ENCODE measurements around the gene CCDC171. TPM values are rescaled to one million over a fixed set of nuclear protein-coding genes. Genes with fewer than 3 reads are reported as not detected.
"Not testable (repeated sequence)": the region's sequence is repeated elsewhere in the genome, so short reads cannot be mapped to it uniquely, and the experiment has no call there.

CCDC171 gene
- total and polyA plus RNA-seq, 2 experiments from 2014 or later = 0.73 to 2.9 TPM

DNA sequence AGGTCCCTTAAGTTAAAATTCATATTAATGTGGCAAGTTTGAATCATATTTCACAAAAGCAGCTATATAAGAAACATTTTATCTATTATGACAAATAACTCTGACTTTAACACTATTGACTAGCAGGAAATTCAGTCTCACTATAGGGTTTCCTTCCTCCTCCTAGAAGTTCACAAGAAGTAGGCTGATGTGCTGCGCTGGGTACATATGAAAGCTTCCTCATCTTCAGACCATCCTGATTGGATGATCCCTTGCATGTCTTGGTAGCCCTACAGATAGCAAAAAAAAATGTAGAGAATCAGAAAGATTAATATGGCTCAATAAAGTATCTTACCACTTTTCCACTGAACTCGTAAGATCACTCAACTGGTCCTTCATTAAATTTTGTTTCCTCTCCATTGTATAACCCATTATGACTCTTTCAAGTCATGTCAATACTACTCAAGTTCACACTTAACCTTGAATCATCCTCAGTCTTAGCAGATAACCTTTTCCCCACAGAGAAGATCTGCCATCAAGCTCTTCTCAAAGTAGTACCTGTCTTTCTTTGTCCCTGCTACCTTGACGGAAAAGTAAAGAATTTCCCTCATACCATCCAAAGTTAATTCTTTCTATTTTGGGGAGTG lies 30.6 kb upstream of the CCDC171 start:
- Histone ChIP-seq H3K4me3 (no peak overlapping the region), H3K9me3 (ENCODE audit: low read depth) (no peaks in the 10 kb centered on the region), H3K27me3 (no peaks in the 10 kb centered on the region), H3K9me2 (replicated peaks; ENCODE audit: insufficient read depth) (no peaks in the 10 kb centered on the region), H3K36me3 (replicated peaks; ENCODE audit: insufficient read depth, low read depth) (no peaks in the 10 kb centered on the region), H4K20me1 (ENCODE audit: insufficient read depth, poor library complexity, severe bottlenecking) (no peaks in the 10 kb centered on the region), H3K4me2 (no peak overlapping the region), H2AFZ (no peak overlapping the region), H3K4me1 (ENCODE audit: insufficient read depth) (no peaks in the 10 kb centered on the region), H3K79me2 (no peaks in the 10 kb centered on the region), H3K27ac (no peak overlapping the region)
- 93% methylated on average over 3 of the region's 3 CpGs for WGBS (ENCODE audit: low lambda C conversion rate, missing lambda C conversion rate)
- DNase-seq (ENCODE audit: low spot score) = no peak
- TF ChIP-seq EZH2phosphoT487 (IDR thresholded peaks at IDR 0.05; ENCODE audit: low read depth, severe bottlenecking, unreplicated experiment) (no peak), EZH2 (IDR thresholded peaks at IDR 0.05; ENCODE audit: borderline replicate concordance) (no peak)
- TF ChIP-seq, protein P1, sequence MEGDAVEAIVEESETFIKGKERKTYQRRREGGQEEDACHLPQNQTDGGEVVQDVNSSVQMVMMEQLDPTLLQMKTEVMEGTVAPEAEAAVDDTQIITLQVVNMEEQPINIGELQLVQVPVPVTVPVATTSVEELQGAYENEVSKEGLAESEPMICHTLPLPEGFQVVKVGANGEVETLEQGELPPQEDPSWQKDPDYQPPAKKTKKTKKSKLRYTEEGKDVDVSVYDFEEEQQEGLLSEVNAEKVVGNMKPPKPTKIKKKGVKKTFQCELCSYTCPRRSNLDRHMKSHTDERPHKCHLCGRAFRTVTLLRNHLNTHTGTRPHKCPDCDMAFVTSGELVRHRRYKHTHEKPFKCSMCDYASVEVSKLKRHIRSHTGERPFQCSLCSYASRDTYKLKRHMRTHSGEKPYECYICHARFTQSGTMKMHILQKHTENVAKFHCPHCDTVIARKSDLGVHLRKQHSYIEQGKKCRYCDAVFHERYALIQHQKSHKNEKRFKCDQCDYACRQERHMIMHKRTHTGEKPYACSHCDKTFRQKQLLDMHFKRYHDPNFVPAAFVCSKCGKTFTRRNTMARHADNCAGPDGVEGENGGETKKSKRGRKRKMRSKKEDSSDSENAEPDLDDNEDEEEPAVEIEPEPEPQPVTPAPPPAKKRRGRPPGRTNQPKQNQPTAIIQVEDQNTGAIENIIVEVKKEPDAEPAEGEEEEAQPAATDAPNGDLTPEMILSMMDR (IDR thresholded peaks at IDR 0.05; ENCODE audit: poor library complexity) = no peak

DNA sequence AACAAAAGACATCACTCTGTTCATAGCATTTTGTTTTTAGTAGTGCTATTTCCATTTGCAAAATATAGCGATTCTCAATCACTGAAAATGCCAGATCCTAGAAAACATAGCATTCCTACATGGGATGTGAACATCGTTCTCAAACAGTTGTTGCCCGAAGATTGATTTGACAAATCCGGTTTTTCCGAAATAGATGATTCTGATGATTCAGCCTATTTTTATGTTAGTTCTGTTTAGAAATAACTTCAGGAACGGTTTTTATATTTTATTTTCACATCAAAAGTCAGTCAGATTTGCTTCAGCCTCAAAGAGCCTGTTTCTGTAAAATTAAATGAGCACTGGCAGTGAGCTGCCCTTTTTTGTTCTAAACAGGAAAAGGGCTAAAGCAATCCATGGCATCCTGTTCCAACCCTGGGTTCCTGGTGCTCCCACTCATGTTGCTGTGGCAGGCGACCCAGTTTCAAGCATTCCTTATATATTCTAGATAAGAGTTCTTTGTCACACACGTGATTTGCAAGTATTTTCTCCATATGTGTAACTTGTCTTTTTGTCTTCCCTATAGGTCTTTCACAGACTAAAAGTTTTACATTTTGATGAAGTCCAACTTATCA lies 27.9 kb upstream of the CCDC171 start:
- Histone ChIP-seq H3K4me1 (ENCODE audit: insufficient read depth) (no peaks in the 10 kb centered on the region), H3K9me2 (replicated peaks; ENCODE audit: insufficient read depth) (no peaks in the 10 kb centered on the region), H3K36me3 (replicated peaks; ENCODE audit: insufficient read depth, low read depth) (no peaks in the 10 kb centered on the region), H3K4me3 (no peak overlapping the region), H3K27ac (no peak overlapping the region), H3K79me2 (no peaks in the 10 kb centered on the region), H3K9me3 (ENCODE audit: low read depth) (no peaks in the 10 kb centered on the region), H2AFZ (no peak overlapping the region), H4K20me1 (ENCODE audit: insufficient read depth, poor library complexity, severe bottlenecking) (no peaks in the 10 kb centered on the region), H3K27me3 (no peaks in the 10 kb centered on the region), H3K4me2 (no peak overlapping the region)
- TF ChIP-seq EZH2 (IDR thresholded peaks at IDR 0.05; ENCODE audit: borderline replicate concordance) (no peak), EZH2phosphoT487 (IDR thresholded peaks at IDR 0.05; ENCODE audit: low read depth, severe bottlenecking, unreplicated experiment) (no peak)
- TF ChIP-seq, protein P1 (IDR thresholded peaks at IDR 0.05; ENCODE audit: poor library complexity) = no peak
- DNase-seq (ENCODE audit: low spot score) = no peak
- WGBS (ENCODE audit: low lambda C conversion rate, missing lambda C conversion rate) = 84% methylated on average over 8 of the region's 8 CpGs

DNA sequence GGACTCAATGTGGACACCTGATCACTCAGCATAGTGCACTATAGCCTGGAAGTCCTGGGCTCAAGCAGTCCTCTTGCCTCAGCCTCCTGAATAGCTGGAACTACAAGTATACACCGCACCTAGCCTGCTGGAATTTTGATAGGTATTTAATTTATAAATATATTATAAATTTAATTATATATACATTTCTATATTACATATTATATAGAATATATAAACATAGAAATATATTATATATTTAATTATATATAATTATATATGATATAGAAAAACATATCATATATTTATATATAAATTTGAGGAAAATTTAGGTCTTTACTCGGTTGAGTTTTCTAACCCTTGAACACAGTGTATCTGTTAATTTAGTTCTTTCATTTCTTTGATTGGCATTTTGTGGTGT lies 26.9 kb upstream of the CCDC171 start:
- H3K4me2 ChIP-seq = no peak overlapping the region
- 48% methylated on average over 2 of the region's 2 CpGs for WGBS (ENCODE audit: low lambda C conversion rate, missing lambda C conversion rate)

DNA sequence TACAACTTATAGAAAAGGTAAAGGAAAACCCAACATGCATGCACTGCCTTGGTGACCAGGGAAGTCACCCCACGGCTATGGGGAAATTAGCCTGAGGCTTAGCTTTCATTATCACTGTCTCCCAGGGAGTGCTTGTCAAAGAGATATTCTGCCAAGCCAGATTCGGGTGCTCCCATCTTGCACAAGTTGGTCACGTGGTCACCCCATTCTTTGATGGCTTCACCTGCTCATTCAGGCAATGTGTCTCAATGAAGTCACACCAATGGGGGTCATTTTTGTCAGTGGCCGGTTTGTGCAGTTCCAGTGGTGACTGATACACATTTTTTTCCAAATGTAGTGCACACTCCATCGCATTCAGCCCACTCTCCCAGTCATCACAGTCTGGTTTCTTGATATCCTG lies 25.8 kb upstream of the CCDC171 start:
- not testable (repeated sequence) for H3K9me3 ChIP-seq (ENCODE audit: low read depth); H3K4me3 ChIP-seq; H3K4me2 ChIP-seq; H3K27ac ChIP-seq; H3K27me3 ChIP-seq; H3K36me3 ChIP-seq (replicated peaks; ENCODE audit: insufficient read depth, low read depth); H4K20me1 ChIP-seq (ENCODE audit: insufficient read depth, poor library complexity, severe bottlenecking); H3K79me2 ChIP-seq; H2AFZ ChIP-seq; DNase-seq (ENCODE audit: low spot score); H3K9me2 ChIP-seq (replicated peaks; ENCODE audit: insufficient read depth); H3K4me1 ChIP-seq (ENCODE audit: insufficient read depth)
- WGBS (ENCODE audit: low lambda C conversion rate, missing lambda C conversion rate) = 93% methylated on average over 5 of the region's 5 CpGs

More for the DNA sequence above, 26.9 kb upstream of the CCDC171 start:
- Histone ChIP-seq H2AFZ (no peak overlapping the region), H3K9me2 (replicated peaks; ENCODE audit: insufficient read depth) (no peaks in the 10 kb centered on the region), H3K27me3 (no peaks in the 10 kb centered on the region), H3K36me3 (replicated peaks; ENCODE audit: insufficient read depth, low read depth) (no peaks in the 10 kb centered on the region), H4K20me1 (ENCODE audit: insufficient read depth, poor library complexity, severe bottlenecking) (no peaks in the 10 kb centered on the region), H3K4me1 (ENCODE audit: insufficient read depth) (no peaks in the 10 kb centered on the region), H3K4me3 (no peak overlapping the region), H3K27ac (no peak overlapping the region), H3K79me2 (no peaks in the 10 kb centered on the region), H3K9me3 (ENCODE audit: low read depth) (no peaks in the 10 kb centered on the region)
- no peak for DNase-seq (ENCODE audit: low spot score)
- TF ChIP-seq, protein P1 (IDR thresholded peaks at IDR 0.05; ENCODE audit: poor library complexity) = no peak
- TF ChIP-seq EZH2 (IDR thresholded peaks at IDR 0.05; ENCODE audit: borderline replicate concordance) (no peak), EZH2phosphoT487 (IDR thresholded peaks at IDR 0.05; ENCODE audit: low read depth, severe bottlenecking, unreplicated experiment) (no peak)

Data from hepatocyte (in vitro differentiated cells).